GM12878 (cell line): Measurements from ENCODE around the gene AGXT. TPM values are rescaled to one million over a fixed set of nuclear protein-coding genes. Genes with fewer than 3 reads are reported as not detected.

Experiments used
- ATAC-seq: fragments of 200-7000 bp; cut with Tn5 transposase; 3 replicates; pipeline ENCODE4 v1.9.1; 2020; ENCODE audit warnings: mild to moderate bottlenecking, moderate library complexity
- BruUV-seq: library from RNA; stranded (reverse); fragments of 400-500 nt; replicated peaks from 2 replicates; lab custom pipeline; 2021; lab: Mats Ljungman, UMichigan
- CTCF ChIA-PET: fragments of 300-600 bp; sonication (Branson Sonifier 250); formaldehyde crosslinking; extraction: SDS; loops from one replicate; lab custom pipeline; 2021; ENCODE audit warnings: inconsistent platforms; lab: Yijun Ruan, JAX
- POLR2A ChIA-PET: fragments of 350-600 bp; formaldehyde crosslinking; extraction: SDS; loops from one replicate; lab custom pipeline; 2021; ENCODE audit warnings: inconsistent platforms; lab: Charles Lee
- RAD21 ChIA-PET: fragments of 300-600 bp; sonication (Branson Sonifier 250); formaldehyde crosslinking; loops from one replicate; lab custom pipeline; 2023; ENCODE audit warnings: antibody characterized with exemption; ENCODE audit not compliant: unreplicated experiment; lab: Charles Lee
- SMC1A ChIA-PET: fragments of 300-600 bp; sonication (Branson Sonifier 250); formaldehyde crosslinking; loops from one replicate; lab custom pipeline; 2023; ENCODE audit not compliant: unreplicated experiment, uncharacterized antibody; lab: Charles Lee
- DNase-seq: peaks from one replicate; pipeline ENCODE4 v3.0.0-alpha.2; 2011; ENCODE audit warnings: low read depth, low spot score
- FAIRE-seq: peaks from 3 replicates; lab custom pipeline; 2011; peaks lifted over from hg19 to GRCh38; lab: Jason Lieb, UNC
- H2AFZ ChIP-seq: 2 replicates; pipeline ENCODE4 v1.6.0; 2011; ENCODE audit warnings: low read depth, low read length, control low read depth; ENCODE audit not compliant: control insufficient read depth
- H3K27ac ChIP-seq: 2 replicates; pipeline ENCODE4 v1.5.1; 2011; ENCODE audit warnings: control low read depth; ENCODE audit not compliant: control insufficient read depth, insufficient read depth
- H3K27me3 ChIP-seq, 2 experiments: replicated peaks in 1 of 2; 2 replicates each; pipeline versions ENCODE4 v1.6.0 to v1.6.1; 2011; ENCODE audit warnings: low read length in 1 of 2; ENCODE audit not compliant: control insufficient read depth in 2 of 2, insufficient read depth in 2 of 2
- H3K36me3 ChIP-seq, 2 experiments: 2 replicates each; pipeline ENCODE4 v1.5.1; 2011; ENCODE audit warnings: low read length in 1 of 2; ENCODE audit not compliant: control insufficient read depth in 2 of 2, insufficient read depth in 2 of 2
- H3K4me1 ChIP-seq: 2 replicates; pipeline ENCODE4 v1.6.1; 2011; ENCODE audit warnings: mild to moderate bottlenecking, low read length, moderate library complexity, mixed read lengths; ENCODE audit not compliant: control insufficient read depth, insufficient read depth
- H3K4me2 ChIP-seq: 2 replicates; pipeline ENCODE4 v1.6.0; 2011; ENCODE audit warnings: control low read depth; ENCODE audit not compliant: control insufficient read depth, insufficient read depth
- H3K4me3 ChIP-seq: fragments of 200-600 bp; sonication (generic); 2 replicates; pipeline ENCODE4 v1.5.1; 2016
- H3K79me2 ChIP-seq: 2 replicates; pipeline ENCODE4 v1.6.0; 2011; ENCODE audit warnings: low read length; ENCODE audit not compliant: control insufficient read depth, insufficient read depth
- H3K9ac ChIP-seq: 2 replicates; pipeline ENCODE4 v1.8.0; 2011; ENCODE audit warnings: low read length, control low read depth, mixed read lengths; ENCODE audit not compliant: control insufficient read depth, insufficient read depth
- H3K9me3 ChIP-seq: replicated peaks from 3 replicates; pipeline ENCODE4 v1.5.1; 2011; ENCODE audit warnings: mild to moderate bottlenecking, low read length; ENCODE audit not compliant: control insufficient read depth, insufficient read depth
- H4K20me1 ChIP-seq: 2 replicates; pipeline ENCODE4 v1.6.0; 2011; ENCODE audit not compliant: control insufficient read depth, insufficient read depth
- BMI1 ChIP-seq: fragments of 450-650 bp; IDR thresholded peaks from 2 replicates; pipeline ENCODE4 v1.6.1; 2016; ENCODE audit warnings: mild to moderate bottlenecking, moderate library complexity, borderline replicate concordance
- CBX5 ChIP-seq: sonication (generic); IDR thresholded peaks from 2 replicates; pipeline ENCODE4 v1.6.1; 2016; ENCODE audit warnings: low read depth, moderate library complexity, mild to moderate bottlenecking, inconsistent platforms
- MEF2B ChIP-seq: fragments of 450-650 bp; IDR thresholded peaks from 2 replicates; pipeline ENCODE4 v1.6.1; 2018; ENCODE audit warnings: mild to moderate bottlenecking, moderate library complexity; ENCODE audit not compliant: partially characterized antibody, poor library complexity, severe bottlenecking
- SMARCA5 ChIP-seq: fragments of 450-650 bp; IDR thresholded peaks from 2 replicates; pipeline ENCODE4 v1.6.1; 2017; ENCODE audit warnings: mild to moderate bottlenecking
- SUPT20H ChIP-seq: IDR thresholded peaks from 2 replicates; pipeline ENCODE4 v1.6.1; 2011; ENCODE audit warnings: low read depth, mild to moderate bottlenecking, low read length, moderate library complexity, borderline replicate concordance; ENCODE audit not compliant: control insufficient read depth
- YY1 ChIP-seq: IDR thresholded peaks from 2 replicates; pipeline ENCODE4 v1.6.1; 2011; ENCODE audit warnings: low read depth, mild to moderate bottlenecking, low read length
- ZNF274 ChIP-seq: IDR thresholded peaks from one replicate; pipeline ENCODE4 v1.8.0; 2011; ENCODE audit not compliant: insufficient read length, insufficient read depth
- ZNF622 ChIP-seq: fragments of 450-650 bp; IDR thresholded peaks from 2 replicates; pipeline ENCODE4 v1.6.1; 2017; ENCODE audit warnings: mild to moderate bottlenecking, inconsistent platforms
- WGBS: methylation state at CpG from one replicate; pipeline ENCODE4 v1.1.6; 2016; ENCODE audit warnings: low lambda C conversion rate; ENCODE audit not compliant: insufficient replicate concordance, insufficient coverage; ENCODE audit errors: missing lambda C conversion rate; 5-methylcytosine and 5-hydroxymethylcytosine counted together
- in situ Hi-C: fragments of 300-500 bp; cut with MboI; formaldehyde crosslinking; loops from 9 replicates; pipeline ENCODE4 v1.14.3; 2018; ENCODE audit warnings: mixed read lengths
- intact Hi-C: fragments of 100-400 bp; cut with micrococcal nuclease; formaldehyde crosslinking; loops from one replicate; pipeline ENCODE4 v1.14.2; 2022; ENCODE audit not compliant: unreplicated experiment
- polyA plus RNA-seq, 11 experiments: library from polyadenylated mRNA; depleted of rRNA in 4 of 11; unstranded in 6 of 11; stranded (reverse) in 5 of 11; fragments of >200 nt; fragmentation: Nextera tagmentation in 4 of 11; fragmentation: Illumina TruSeq in 1 of 11; extraction: Ambion mirVana in 4 of 11; extraction: Trizol in 1 of 11; gene quantifications; 1 replicate in 1 of 11; 2 replicates in 10 of 11; pipeline versions ENCODE4 v1.2.1 to v1.2.3, GENCODE V29; 2011 to 2016; ENCODE audit warnings: inconsistent platforms in 2 of 11, missing spikeins in 2 of 11, low read depth in 1 of 11
- total RNA-seq, 4 experiments: library from RNA; depleted of rRNA in 3 of 4; stranded (reverse); fragments of >200 nt in 3 of 4; fragmentation: Illumina TruSeq in 1 of 4; extraction: Trizol in 1 of 4; gene quantifications; 2 replicates each; pipeline versions ENCODE4 v1.2.1 to v1.2.3, GENCODE V29; 2013 to 2021
- TF ChIP-seq, protein P1 (sequence below): fragments of 150-350 bp; IDR thresholded peaks from 2 replicates; pipeline ENCODE4 v1.6.1; 2016; ENCODE audit warnings: low read depth, low read length
- TF ChIP-seq, protein P2 (sequence below): fragments of 450-650 bp; IDR thresholded peaks from 2 replicates; pipeline ENCODE4 v1.6.1; 2017; ENCODE audit warnings: borderline replicate concordance
- TF ChIP-seq, protein P3 (sequence below): fragments of 450-650 bp; formaldehyde crosslinking; IDR thresholded peaks from 2 replicates; pipeline ENCODE4 v1.4.0; 2022; ENCODE audit warnings: mild to moderate bottlenecking, moderate library complexity

AGXT gene
- total and polyA plus RNA-seq, 10 of the 15 experiments (the other 5 are each of a cell fraction or from before 2014, with no cell fraction given), result 0.18 TPM; not detected in 9

DNA sequence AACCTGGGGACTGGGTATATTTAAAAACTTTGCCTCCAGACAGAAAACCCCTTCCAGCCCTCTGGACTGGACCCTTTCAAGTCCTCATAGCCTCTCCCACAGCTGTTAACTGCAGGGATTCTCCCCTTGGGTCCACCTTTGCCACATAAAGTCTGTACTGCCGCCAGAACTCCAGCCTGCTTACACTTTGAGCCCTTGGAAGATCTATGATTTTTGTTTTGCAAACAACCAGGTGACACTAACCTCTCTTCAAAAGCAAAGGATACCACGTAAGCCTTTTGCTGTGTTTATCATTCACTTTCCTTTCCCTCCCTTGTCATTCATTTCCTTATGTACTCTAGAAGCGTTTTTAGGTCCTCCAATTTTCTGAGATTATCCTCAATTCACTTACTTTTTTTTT lies 4.1 kb upstream of the AGXT start:
- no peaks in the 10 kb centered on the region for H3K4me1 ChIP-seq
- no peaks in the 10 kb centered on the region for H3K36me3 ChIP-seq
- no peak overlapping the region for H3K9ac ChIP-seq
- H3K27me3 ChIP-seq, result peaks cover 2 to 4% of the 10 kb centered on the region in 2 experiments; a peak in 2 of 4 replicates
- H3K79me2 ChIP-seq, result no peaks in the 10 kb centered on the region
- intact Hi-C loops, result no loop called here
- no peak for ATAC-seq
- in situ Hi-C loops, result no loop called here
- no peak overlapping the region for H2AFZ ChIP-seq
- ChIA-PET POLR2A (no interaction called here), SMC1A (no interaction called here), RAD21 (no interaction called here), CTCF (interaction anchor here (1.2 kb wide), 1 partner anchor 13 kb away, joined by 3 read pairs; no protein-coding TSS in a partner anchor)
- H3K9me3 ChIP-seq, result no peaks in the 10 kb centered on the region
- H4K20me1 ChIP-seq, result no peaks in the 10 kb centered on the region
- WGBS, result 19% methylated on average over 3 of the region's 3 CpGs
- no peak overlapping the region for H3K4me3 ChIP-seq
- no peak overlapping the region for H3K4me2 ChIP-seq
- TF ChIP-seq ZNF622 (no peak), SUPT20H (no peak), MEF2B (no peak), SMARCA5 (no peak), CBX5 (no peak), YY1 (no peak), BMI1 (no peak), ZNF274 (no peak)
- TF ChIP-seq, protein P1, sequence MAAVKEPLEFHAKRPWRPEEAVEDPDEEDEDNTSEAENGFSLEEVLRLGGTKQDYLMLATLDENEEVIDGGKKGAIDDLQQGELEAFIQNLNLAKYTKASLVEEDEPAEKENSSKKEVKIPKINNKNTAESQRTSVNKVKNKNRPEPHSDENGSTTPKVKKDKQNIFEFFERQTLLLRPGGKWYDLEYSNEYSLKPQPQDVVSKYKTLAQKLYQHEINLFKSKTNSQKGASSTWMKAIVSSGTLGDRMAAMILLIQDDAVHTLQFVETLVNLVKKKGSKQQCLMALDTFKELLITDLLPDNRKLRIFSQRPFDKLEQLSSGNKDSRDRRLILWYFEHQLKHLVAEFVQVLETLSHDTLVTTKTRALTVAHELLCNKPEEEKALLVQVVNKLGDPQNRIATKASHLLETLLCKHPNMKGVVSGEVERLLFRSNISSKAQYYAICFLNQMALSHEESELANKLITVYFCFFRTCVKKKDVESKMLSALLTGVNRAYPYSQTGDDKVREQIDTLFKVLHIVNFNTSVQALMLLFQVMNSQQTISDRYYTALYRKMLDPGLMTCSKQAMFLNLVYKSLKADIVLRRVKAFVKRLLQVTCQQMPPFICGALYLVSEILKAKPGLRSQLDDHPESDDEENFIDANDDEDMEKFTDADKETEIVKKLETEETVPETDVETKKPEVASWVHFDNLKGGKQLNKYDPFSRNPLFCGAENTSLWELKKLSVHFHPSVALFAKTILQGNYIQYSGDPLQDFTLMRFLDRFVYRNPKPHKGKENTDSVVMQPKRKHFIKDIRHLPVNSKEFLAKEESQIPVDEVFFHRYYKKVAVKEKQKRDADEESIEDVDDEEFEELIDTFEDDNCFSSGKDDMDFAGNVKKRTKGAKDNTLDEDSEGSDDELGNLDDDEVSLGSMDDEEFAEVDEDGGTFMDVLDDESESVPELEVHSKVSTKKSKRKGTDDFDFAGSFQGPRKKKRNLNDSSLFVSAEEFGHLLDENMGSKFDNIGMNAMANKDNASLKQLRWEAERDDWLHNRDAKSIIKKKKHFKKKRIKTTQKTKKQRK, result no peak
- TF ChIP-seq, protein P2, sequence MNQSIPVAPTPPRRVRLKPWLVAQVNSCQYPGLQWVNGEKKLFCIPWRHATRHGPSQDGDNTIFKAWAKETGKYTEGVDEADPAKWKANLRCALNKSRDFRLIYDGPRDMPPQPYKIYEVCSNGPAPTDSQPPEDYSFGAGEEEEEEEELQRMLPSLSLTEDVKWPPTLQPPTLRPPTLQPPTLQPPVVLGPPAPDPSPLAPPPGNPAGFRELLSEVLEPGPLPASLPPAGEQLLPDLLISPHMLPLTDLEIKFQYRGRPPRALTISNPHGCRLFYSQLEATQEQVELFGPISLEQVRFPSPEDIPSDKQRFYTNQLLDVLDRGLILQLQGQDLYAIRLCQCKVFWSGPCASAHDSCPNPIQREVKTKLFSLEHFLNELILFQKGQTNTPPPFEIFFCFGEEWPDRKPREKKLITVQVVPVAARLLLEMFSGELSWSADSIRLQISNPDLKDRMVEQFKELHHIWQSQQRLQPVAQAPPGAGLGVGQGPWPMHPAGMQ, result no peak
- TF ChIP-seq, protein P3, sequence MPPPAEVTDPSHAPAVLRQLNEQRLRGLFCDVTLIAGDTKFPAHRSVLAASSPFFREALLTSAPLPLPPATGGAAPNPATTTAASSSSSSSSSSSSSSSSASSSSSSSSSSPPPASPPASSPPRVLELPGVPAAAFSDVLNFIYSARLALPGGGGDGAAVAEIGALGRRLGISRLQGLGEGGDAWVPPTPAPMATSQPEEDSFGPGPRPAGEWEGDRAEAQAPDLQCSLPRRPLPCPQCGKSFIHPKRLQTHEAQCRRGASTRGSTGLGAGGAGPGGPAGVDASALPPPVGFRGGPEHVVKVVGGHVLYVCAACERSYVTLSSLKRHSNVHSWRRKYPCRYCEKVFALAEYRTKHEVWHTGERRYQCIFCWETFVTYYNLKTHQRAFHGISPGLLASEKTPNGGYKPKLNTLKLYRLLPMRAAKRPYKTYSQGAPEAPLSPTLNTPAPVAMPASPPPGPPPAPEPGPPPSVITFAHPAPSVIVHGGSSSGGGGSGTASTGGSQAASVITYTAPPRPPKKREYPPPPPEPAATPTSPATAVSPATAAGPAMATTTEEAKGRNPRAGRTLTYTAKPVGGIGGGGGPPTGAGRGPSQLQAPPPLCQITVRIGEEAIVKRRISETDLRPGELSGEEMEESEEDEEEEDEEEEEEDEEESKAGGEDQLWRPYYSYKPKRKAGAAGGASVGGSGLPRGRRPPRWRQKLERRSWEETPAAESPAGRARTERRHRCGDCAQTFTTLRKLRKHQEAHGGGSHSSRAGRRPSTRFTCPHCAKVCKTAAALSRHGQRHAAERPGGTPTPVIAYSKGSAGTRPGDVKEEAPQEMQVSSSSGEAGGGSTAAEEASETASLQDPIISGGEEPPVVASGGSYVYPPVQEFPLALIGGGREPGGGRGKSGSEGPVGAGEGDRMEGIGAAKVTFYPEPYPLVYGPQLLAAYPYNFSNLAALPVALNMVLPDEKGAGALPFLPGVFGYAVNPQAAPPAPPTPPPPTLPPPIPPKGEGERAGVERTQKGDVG, result no peak
- TF ChIP-seq, all 136 proteins: peak for 0
- no TSS peak for BruUV-seq
- FAIRE-seq (no peak), DNase-seq (no peak)
- no peak overlapping the region for H3K27ac ChIP-seq
